GM12878 (cell line): ENCODE measurements around the gene ADAMTSL2. TPM values are rescaled to one million over a fixed set of nuclear protein-coding genes. Genes with fewer than 3 reads are reported as not detected.

Experiments used
- ATAC-seq: fragments of 200-7000 bp; cut with Tn5 transposase; 3 replicates; pipeline ENCODE4 v1.9.1; 2020; ENCODE audit warnings: mild to moderate bottlenecking, moderate library complexity
- BruUV-seq: library from RNA; stranded (reverse); fragments of 400-500 nt; replicated peaks from 2 replicates; lab custom pipeline; 2021; lab: Mats Ljungman, UMichigan
- CTCF ChIA-PET: fragments of 300-600 bp; sonication (Branson Sonifier 250); formaldehyde crosslinking; extraction: SDS; loops from one replicate; lab custom pipeline; 2021; ENCODE audit warnings: inconsistent platforms; lab: Yijun Ruan, JAX
- POLR2A ChIA-PET: fragments of 350-600 bp; formaldehyde crosslinking; extraction: SDS; loops from one replicate; lab custom pipeline; 2021; ENCODE audit warnings: inconsistent platforms; lab: Charles Lee
- RAD21 ChIA-PET: fragments of 300-600 bp; sonication (Branson Sonifier 250); formaldehyde crosslinking; loops from one replicate; lab custom pipeline; 2023; ENCODE audit warnings: antibody characterized with exemption; ENCODE audit not compliant: unreplicated experiment; lab: Charles Lee
- SMC1A ChIA-PET: fragments of 300-600 bp; sonication (Branson Sonifier 250); formaldehyde crosslinking; loops from one replicate; lab custom pipeline; 2023; ENCODE audit not compliant: unreplicated experiment, uncharacterized antibody; lab: Charles Lee
- DNase-seq: peaks from one replicate; pipeline ENCODE4 v3.0.0-alpha.2; 2011; ENCODE audit warnings: low read depth, low spot score
- FAIRE-seq: peaks from 3 replicates; lab custom pipeline; 2011; peaks lifted over from hg19 to GRCh38; lab: Jason Lieb, UNC
- H2AFZ ChIP-seq: 2 replicates; pipeline ENCODE4 v1.6.0; 2011; ENCODE audit warnings: low read depth, low read length, control low read depth; ENCODE audit not compliant: control insufficient read depth
- H3K27ac ChIP-seq: 2 replicates; pipeline ENCODE4 v1.5.1; 2011; ENCODE audit warnings: control low read depth; ENCODE audit not compliant: control insufficient read depth, insufficient read depth
- H3K27me3 ChIP-seq, 2 experiments: replicated peaks in 1 of 2; 2 replicates each; pipeline versions ENCODE4 v1.6.0 to v1.6.1; 2011; ENCODE audit warnings: low read length in 1 of 2; ENCODE audit not compliant: control insufficient read depth in 2 of 2, insufficient read depth in 2 of 2
- H3K36me3 ChIP-seq, 2 experiments: 2 replicates each; pipeline ENCODE4 v1.5.1; 2011; ENCODE audit warnings: low read length in 1 of 2; ENCODE audit not compliant: control insufficient read depth in 2 of 2, insufficient read depth in 2 of 2
- H3K4me1 ChIP-seq: 2 replicates; pipeline ENCODE4 v1.6.1; 2011; ENCODE audit warnings: mild to moderate bottlenecking, low read length, moderate library complexity, mixed read lengths; ENCODE audit not compliant: control insufficient read depth, insufficient read depth
- H3K4me2 ChIP-seq: 2 replicates; pipeline ENCODE4 v1.6.0; 2011; ENCODE audit warnings: control low read depth; ENCODE audit not compliant: control insufficient read depth, insufficient read depth
- H3K4me3 ChIP-seq: fragments of 200-600 bp; sonication (generic); 2 replicates; pipeline ENCODE4 v1.5.1; 2016
- H3K79me2 ChIP-seq: 2 replicates; pipeline ENCODE4 v1.6.0; 2011; ENCODE audit warnings: low read length; ENCODE audit not compliant: control insufficient read depth, insufficient read depth
- H3K9ac ChIP-seq: 2 replicates; pipeline ENCODE4 v1.8.0; 2011; ENCODE audit warnings: low read length, control low read depth, mixed read lengths; ENCODE audit not compliant: control insufficient read depth, insufficient read depth
- H3K9me3 ChIP-seq: replicated peaks from 3 replicates; pipeline ENCODE4 v1.5.1; 2011; ENCODE audit warnings: mild to moderate bottlenecking, low read length; ENCODE audit not compliant: control insufficient read depth, insufficient read depth
- H4K20me1 ChIP-seq: 2 replicates; pipeline ENCODE4 v1.6.0; 2011; ENCODE audit not compliant: control insufficient read depth, insufficient read depth
- CBX3 ChIP-seq: fragments of 200-600 bp; sonication (generic); IDR thresholded peaks from 2 replicates; pipeline ENCODE4 v1.6.1; 2016; ENCODE audit warnings: low read depth, borderline replicate concordance
- LARP7 ChIP-seq: fragments of 450-650 bp; IDR thresholded peaks from 2 replicates; pipeline ENCODE4 v1.6.1; 2017; ENCODE audit warnings: mild to moderate bottlenecking
- NRF1 ChIP-seq: conservative IDR thresholded peaks from 2 replicates; pipeline ENCODE4 v1.6.1; 2011; ENCODE audit warnings: mild to moderate bottlenecking, low read depth, low read length, improper control_type of control experiment
- PAX8 ChIP-seq: fragments of 450-650 bp; IDR thresholded peaks from 2 replicates; pipeline ENCODE4 v1.6.1; 2017; ENCODE audit warnings: mild to moderate bottlenecking, moderate library complexity
- SIN3A ChIP-seq: IDR thresholded peaks from 2 replicates; pipeline ENCODE4 v1.6.1; 2012; ENCODE audit warnings: low read depth, low read length, improper control_type of control experiment
- SP1 ChIP-seq: IDR thresholded peaks from one replicate; pipeline ENCODE4 v1.6.1; 2011; ENCODE audit warnings: low read depth, low read length
- WGBS: methylation state at CpG from one replicate; pipeline ENCODE4 v1.1.6; 2016; ENCODE audit warnings: low lambda C conversion rate; ENCODE audit not compliant: insufficient replicate concordance, insufficient coverage; ENCODE audit errors: missing lambda C conversion rate; 5-methylcytosine and 5-hydroxymethylcytosine counted together
- in situ Hi-C: fragments of 300-500 bp; cut with MboI; formaldehyde crosslinking; loops from 9 replicates; pipeline ENCODE4 v1.14.3; 2018; ENCODE audit warnings: mixed read lengths
- intact Hi-C: fragments of 100-400 bp; cut with micrococcal nuclease; formaldehyde crosslinking; loops from one replicate; pipeline ENCODE4 v1.14.2; 2022; ENCODE audit not compliant: unreplicated experiment
- polyA plus RNA-seq, 11 experiments: library from polyadenylated mRNA; depleted of rRNA in 4 of 11; unstranded in 6 of 11; stranded (reverse) in 5 of 11; fragments of >200 nt; fragmentation: Nextera tagmentation in 4 of 11; fragmentation: Illumina TruSeq in 1 of 11; extraction: Ambion mirVana in 4 of 11; extraction: Trizol in 1 of 11; gene quantifications; 1 replicate in 1 of 11; 2 replicates in 10 of 11; pipeline versions ENCODE4 v1.2.1 to v1.2.3, GENCODE V29; 2011 to 2016; ENCODE audit warnings: inconsistent platforms in 2 of 11, missing spikeins in 2 of 11, low read depth in 1 of 11
- total RNA-seq, 4 experiments: library from RNA; depleted of rRNA in 3 of 4; stranded (reverse); fragments of >200 nt in 3 of 4; fragmentation: Illumina TruSeq in 1 of 4; extraction: Trizol in 1 of 4; gene quantifications; 2 replicates each; pipeline versions ENCODE4 v1.2.1 to v1.2.3, GENCODE V29; 2013 to 2021
- TF ChIP-seq, protein P1 (sequence below): fragments of 150-350 bp; IDR thresholded peaks from 2 replicates; pipeline ENCODE4 v1.6.1; 2016; ENCODE audit warnings: low read depth, low read length
- TF ChIP-seq, protein P2 (sequence below): fragments of 450-650 bp; IDR thresholded peaks from 2 replicates; pipeline ENCODE4 v1.6.1; 2017; ENCODE audit warnings: mild to moderate bottlenecking
- TF ChIP-seq, protein P3 (sequence below): IDR thresholded peaks from 2 replicates; pipeline ENCODE4 v1.6.1; 2012; ENCODE audit warnings: low read depth, low read length, improper control_type of control experiment
- TF ChIP-seq, protein P4 (sequence below): fragments of 450-650 bp; formaldehyde crosslinking; IDR thresholded peaks from 2 replicates; pipeline ENCODE4 v1.4.0; 2022; ENCODE audit warnings: mild to moderate bottlenecking, moderate library complexity

The ADAMTSL2 gene
- total and polyA plus RNA-seq, 10 of the 15 experiments (the other 5 are each of a cell fraction or from before 2014, with no cell fraction given), result 0.07 TPM; not detected in 9

DNA sequence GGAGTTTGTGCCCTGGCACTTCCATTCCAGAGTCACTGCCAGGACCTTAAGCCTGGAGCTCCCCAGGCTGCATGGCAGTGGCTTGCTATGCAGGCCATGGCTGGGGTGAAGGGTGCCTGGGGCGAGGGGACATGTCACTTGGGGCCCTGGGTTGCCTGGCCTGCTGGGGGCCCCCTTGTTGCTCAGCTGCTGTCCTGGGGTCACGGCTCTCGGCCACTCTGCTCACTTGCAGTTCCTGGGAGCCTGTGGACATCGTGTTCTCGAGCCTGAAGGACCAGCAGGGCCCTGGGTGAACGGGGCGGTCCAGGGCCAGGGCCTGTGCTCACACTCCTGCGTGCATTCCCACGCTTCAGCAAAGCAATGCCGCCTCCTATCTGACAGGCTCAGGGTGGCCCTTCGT lies 41.1 kb upstream of the ADAMTSL2 start:
- ChIA-PET POLR2A (interaction anchor here (0.5 to 0.6 kb wide), 2 partner anchors 34 to 78 kb away, joined by 3 read pairs; partner anchors contain the start of gene CACFD1), CTCF (no interaction called here), RAD21 (no interaction called here), SMC1A (interaction anchor here (0.6 kb wide), 1 partner anchor 482 kb away, joined by 3 read pairs; no protein-coding TSS in a partner anchor)
- Histone ChIP-seq H3K9ac (no peak overlapping the region), H3K27ac (no peak overlapping the region), H3K4me2 (no peak overlapping the region), H3K4me1 (no peaks in the 10 kb centered on the region), H4K20me1 (no peaks in the 10 kb centered on the region), H3K79me2 (no peaks in the 10 kb centered on the region), H3K4me3 (no peak overlapping the region), H3K9me3 (no peaks in the 10 kb centered on the region), H3K36me3 (no peaks in the 10 kb centered on the region), H2AFZ (no peak overlapping the region), H3K27me3 (no peaks in the 10 kb centered on the region; a peak in 2 of 4 replicates)
- TF ChIP-seq NRF1 (no peak), SIN3A (no peak), LARP7 (no peak), PAX8 (no peak), CBX3 (no peak), SP1 (no peak)
- TF ChIP-seq, protein P1, sequence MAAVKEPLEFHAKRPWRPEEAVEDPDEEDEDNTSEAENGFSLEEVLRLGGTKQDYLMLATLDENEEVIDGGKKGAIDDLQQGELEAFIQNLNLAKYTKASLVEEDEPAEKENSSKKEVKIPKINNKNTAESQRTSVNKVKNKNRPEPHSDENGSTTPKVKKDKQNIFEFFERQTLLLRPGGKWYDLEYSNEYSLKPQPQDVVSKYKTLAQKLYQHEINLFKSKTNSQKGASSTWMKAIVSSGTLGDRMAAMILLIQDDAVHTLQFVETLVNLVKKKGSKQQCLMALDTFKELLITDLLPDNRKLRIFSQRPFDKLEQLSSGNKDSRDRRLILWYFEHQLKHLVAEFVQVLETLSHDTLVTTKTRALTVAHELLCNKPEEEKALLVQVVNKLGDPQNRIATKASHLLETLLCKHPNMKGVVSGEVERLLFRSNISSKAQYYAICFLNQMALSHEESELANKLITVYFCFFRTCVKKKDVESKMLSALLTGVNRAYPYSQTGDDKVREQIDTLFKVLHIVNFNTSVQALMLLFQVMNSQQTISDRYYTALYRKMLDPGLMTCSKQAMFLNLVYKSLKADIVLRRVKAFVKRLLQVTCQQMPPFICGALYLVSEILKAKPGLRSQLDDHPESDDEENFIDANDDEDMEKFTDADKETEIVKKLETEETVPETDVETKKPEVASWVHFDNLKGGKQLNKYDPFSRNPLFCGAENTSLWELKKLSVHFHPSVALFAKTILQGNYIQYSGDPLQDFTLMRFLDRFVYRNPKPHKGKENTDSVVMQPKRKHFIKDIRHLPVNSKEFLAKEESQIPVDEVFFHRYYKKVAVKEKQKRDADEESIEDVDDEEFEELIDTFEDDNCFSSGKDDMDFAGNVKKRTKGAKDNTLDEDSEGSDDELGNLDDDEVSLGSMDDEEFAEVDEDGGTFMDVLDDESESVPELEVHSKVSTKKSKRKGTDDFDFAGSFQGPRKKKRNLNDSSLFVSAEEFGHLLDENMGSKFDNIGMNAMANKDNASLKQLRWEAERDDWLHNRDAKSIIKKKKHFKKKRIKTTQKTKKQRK, result no peak
- TF ChIP-seq, protein P2, sequence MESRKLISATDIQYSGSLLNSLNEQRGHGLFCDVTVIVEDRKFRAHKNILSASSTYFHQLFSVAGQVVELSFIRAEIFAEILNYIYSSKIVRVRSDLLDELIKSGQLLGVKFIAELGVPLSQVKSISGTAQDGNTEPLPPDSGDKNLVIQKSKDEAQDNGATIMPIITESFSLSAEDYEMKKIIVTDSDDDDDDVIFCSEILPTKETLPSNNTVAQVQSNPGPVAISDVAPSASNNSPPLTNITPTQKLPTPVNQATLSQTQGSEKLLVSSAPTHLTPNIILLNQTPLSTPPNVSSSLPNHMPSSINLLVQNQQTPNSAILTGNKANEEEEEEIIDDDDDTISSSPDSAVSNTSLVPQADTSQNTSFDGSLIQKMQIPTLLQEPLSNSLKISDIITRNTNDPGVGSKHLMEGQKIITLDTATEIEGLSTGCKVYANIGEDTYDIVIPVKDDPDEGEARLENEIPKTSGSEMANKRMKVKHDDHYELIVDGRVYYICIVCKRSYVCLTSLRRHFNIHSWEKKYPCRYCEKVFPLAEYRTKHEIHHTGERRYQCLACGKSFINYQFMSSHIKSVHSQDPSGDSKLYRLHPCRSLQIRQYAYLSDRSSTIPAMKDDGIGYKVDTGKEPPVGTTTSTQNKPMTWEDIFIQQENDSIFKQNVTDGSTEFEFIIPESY, result no peak
- TF ChIP-seq, protein P3, sequence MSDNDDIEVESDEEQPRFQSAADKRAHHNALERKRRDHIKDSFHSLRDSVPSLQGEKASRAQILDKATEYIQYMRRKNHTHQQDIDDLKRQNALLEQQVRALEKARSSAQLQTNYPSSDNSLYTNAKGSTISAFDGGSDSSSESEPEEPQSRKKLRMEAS, result no peak
- TF ChIP-seq, protein P4, sequence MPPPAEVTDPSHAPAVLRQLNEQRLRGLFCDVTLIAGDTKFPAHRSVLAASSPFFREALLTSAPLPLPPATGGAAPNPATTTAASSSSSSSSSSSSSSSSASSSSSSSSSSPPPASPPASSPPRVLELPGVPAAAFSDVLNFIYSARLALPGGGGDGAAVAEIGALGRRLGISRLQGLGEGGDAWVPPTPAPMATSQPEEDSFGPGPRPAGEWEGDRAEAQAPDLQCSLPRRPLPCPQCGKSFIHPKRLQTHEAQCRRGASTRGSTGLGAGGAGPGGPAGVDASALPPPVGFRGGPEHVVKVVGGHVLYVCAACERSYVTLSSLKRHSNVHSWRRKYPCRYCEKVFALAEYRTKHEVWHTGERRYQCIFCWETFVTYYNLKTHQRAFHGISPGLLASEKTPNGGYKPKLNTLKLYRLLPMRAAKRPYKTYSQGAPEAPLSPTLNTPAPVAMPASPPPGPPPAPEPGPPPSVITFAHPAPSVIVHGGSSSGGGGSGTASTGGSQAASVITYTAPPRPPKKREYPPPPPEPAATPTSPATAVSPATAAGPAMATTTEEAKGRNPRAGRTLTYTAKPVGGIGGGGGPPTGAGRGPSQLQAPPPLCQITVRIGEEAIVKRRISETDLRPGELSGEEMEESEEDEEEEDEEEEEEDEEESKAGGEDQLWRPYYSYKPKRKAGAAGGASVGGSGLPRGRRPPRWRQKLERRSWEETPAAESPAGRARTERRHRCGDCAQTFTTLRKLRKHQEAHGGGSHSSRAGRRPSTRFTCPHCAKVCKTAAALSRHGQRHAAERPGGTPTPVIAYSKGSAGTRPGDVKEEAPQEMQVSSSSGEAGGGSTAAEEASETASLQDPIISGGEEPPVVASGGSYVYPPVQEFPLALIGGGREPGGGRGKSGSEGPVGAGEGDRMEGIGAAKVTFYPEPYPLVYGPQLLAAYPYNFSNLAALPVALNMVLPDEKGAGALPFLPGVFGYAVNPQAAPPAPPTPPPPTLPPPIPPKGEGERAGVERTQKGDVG (CRISPR knock-in tag), result no peak
- in situ Hi-C loops, result no loop called here
- intact Hi-C loops, result no loop called here
- FAIRE-seq, result no peak
- ATAC-seq, result no peak
- BruUV-seq, result no TSS peak
- no peak for DNase-seq
- 31% methylated on average over 11 of the region's 11 CpGs for WGBS
